ENCODE measurements around the gene AMY2A.
"Not testable (repeated sequence)": the region's sequence is repeated elsewhere in the genome, so short reads cannot be mapped to it uniquely, and the experiment has no call there.

AMY2A gene

GRCh38 chr1:103616994-103617477, at the start of gene AMY2A:
Gene AMY2A (plus strand): TSS chr1:103617427. CDS start chr1:103617441, 14 bp downstream.
- not testable (repeated sequence) for DNase-seq

GRCh38 chr1:103569493-103569892, 47.7 kb upstream of the AMY2A start:
- DNase-seq = no peak

- DNase-seq = not testable (repeated sequence)
Observed at GRCh38 chr1:103571289-103571688, 45.9 kb upstream of the AMY2A start, which contains the start of gene AMY2B. Gene AMY2B (plus strand): TSS chr1:103571589. CDS start chr1:103571603, 14 bp downstream.

- DNase-seq = no peak
Observed at GRCh38 chr1:103576065-103576464, 41.2 kb upstream of the AMY2A start.

GRCh38 chr1:103576784-103577183, 40.4 kb upstream of the AMY2A start:
- DNase-seq = not testable (repeated sequence)

- no peak for DNase-seq
Observed at GRCh38 chr1:103582464-103582863, 34.8 kb upstream of the AMY2A start.

- DNase-seq = no peak
Observed at GRCh38 chr1:103583887-103584286, 33.3 kb upstream of the AMY2A start.

GRCh38 chr1:103584537-103584936, 32.7 kb upstream of the AMY2A start:
- DNase-seq = no peak

- DNase-seq = not testable (repeated sequence)
Observed at GRCh38 chr1:103602740-103603139, 14.5 kb upstream of the AMY2A start.

GRCh38 chr1:103616362-103616761, 865 bp upstream of the AMY2A start:
- DNase-seq = no peak

GRCh38 chr1:103627436-103627835, 10.2 kb downstream of the AMY2A start:
- DNase-seq = not testable (repeated sequence)

- DNase-seq = not testable (repeated sequence)
Observed at GRCh38 chr1:103641194-103641593, 24.0 kb downstream of the AMY2A start.

GRCh38 chr1:103643908-103644307, 26.7 kb downstream of the AMY2A start:
- not testable (repeated sequence) for DNase-seq

GRCh38 chr1:103650305-103650704, 33.1 kb downstream of the AMY2A start:
- not testable (repeated sequence) for DNase-seq

- DNase-seq = not testable (repeated sequence)
Observed at GRCh38 chr1:103650889-103651288, 33.7 kb downstream of the AMY2A start.

- DNase-seq = not testable (repeated sequence)
Observed at GRCh38 chr1:103654133-103654532, 36.9 kb downstream of the AMY2A start.

- DNase-seq = not testable (repeated sequence)
Observed at GRCh38 chr1:103655460-103655859, 38.2 kb downstream of the AMY2A start, which contains the start of gene AMY1A. Gene AMY1A (plus strand): TSS chr1:103655760. CDS start chr1:103656331, 571 bp downstream.

Measured in CD4-positive, alpha-beta T cell treated with Interleukin-4 for 4 hours (primary cell).